HG02840 (cell line): ENCODE measurements around the gene LRRC7.
"Not testable (repeated sequence)": the region's sequence is repeated elsewhere in the genome, so short reads cannot be mapped to it uniquely, and the experiment has no call there.

Experiments used
- ATAC-seq: cut with Tn5 transposase; IDR thresholded peaks from one replicate; pipeline ENCODE4 v1.9.1; 2021; ENCODE audit warnings: mild to moderate bottlenecking, moderate library complexity, moderate number of reproducible peaks; ENCODE audit not compliant: unreplicated experiment, low FRiP score

Gene LRRC7

DNA sequence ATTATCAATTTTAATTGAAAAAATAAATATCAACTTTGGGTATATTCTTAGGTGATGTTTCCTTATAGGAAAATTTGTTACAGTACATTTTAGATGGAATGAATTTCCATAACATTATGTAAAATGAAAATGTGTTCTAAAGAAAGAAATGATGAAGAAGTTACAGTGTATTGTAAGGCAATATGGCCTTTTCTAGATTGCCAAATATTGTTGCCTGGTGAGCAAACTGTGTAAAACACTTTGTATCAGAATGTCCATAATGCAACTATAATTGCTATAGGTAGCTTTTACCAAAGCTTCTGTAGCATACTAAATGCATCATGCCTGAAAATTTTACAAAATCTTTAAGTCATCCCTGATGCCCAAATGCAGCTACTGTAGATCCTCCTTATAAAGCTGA, 285.0 kb downstream of the LRRC7 start:
- ATAC-seq, result no peak

GRCh38 chr1:69858534-69858933, 290.8 kb downstream of the LRRC7 start:
- ATAC-seq, result no peak

DNA sequence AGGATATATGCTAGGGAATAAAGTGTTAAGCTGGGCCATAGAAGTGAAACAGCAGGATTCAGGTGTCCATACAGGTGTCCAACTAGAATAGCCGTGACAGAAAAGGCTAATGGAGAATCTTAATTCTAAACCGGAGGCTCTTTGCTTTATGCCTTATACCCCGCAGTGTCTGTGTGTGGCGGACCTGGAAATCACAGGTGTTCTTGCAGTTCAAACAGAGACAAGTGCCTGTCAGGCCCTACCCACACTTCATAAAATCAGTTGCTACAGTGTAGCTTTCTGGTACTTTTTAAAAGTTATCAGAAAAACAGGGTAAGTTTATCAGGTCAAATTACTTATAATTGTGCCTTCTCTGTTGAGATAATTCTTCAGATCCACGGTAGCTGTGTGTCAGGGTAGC, 293.9 kb downstream of the LRRC7 start:
- no peak for ATAC-seq

DNA sequence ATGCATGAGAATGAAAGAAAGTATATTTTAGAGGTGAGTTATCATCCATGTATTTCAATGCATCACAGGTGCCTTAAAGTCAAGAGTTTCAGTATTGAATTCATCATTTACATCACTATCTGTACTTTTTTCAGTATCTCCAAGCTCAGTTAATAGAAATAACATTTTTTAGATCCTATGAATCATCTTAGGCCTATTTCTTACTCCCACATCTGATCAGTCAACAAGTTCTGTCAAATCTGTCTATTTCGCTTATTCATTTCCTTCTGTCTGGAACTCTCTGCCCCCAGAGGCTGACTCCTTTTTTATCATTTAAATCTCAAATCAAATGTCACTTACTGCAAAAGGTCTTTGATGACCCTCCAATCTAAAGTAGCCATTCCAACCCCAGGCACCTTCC, 295.2 kb downstream of the LRRC7 start:
- ATAC-seq, result no peak

- ATAC-seq, result no peak
Measured at GRCh38 chr1:69863704-69864103, 296.0 kb downstream of the LRRC7 start.

DNA sequence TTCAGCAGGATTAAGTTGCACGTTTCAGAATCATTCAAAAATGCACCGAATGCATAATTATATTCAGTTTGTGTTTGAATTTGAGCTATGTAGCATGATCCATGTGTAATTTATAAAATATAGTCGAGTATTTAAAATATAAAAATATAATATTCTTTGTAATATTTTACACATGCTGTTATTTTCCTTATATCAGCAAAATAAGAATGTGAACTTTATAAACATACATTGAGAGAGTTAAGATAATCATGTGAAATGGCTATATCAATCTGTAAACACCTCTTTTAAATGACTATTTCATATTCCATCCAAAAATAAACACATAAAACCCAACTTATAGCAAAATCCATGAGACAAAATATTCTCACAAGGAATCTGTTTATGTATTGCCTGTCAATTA, 303.7 kb downstream of the LRRC7 start:
- no peak for ATAC-seq

GRCh38 chr1:69878338-69878737, 310.6 kb downstream of the LRRC7 start:
- no peak for ATAC-seq

DNA sequence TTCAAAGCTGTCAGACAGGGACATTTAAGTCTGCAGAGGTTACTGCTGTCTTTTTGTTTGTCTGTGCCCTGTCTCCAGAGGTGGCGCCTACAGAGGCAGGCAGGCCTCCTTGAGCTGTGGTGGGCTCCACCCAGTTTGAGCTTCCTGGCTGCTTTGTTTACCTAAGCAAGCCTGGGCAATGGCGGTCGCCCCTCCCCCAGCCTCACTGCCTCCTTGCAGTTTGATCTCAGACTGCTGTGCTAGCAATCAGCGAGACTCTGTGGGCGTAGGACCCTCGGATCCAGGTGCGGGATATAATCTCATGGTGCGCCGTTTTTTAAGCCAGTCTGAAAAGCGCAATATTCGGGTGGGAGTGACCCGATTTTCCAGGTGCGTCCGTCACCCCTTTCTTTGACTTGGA, 320.3 kb downstream of the LRRC7 start:
- ATAC-seq, result not testable (repeated sequence)

- no peak for ATAC-seq
Measured at GRCh38 chr1:69888657-69889056, 320.9 kb downstream of the LRRC7 start.

DNA sequence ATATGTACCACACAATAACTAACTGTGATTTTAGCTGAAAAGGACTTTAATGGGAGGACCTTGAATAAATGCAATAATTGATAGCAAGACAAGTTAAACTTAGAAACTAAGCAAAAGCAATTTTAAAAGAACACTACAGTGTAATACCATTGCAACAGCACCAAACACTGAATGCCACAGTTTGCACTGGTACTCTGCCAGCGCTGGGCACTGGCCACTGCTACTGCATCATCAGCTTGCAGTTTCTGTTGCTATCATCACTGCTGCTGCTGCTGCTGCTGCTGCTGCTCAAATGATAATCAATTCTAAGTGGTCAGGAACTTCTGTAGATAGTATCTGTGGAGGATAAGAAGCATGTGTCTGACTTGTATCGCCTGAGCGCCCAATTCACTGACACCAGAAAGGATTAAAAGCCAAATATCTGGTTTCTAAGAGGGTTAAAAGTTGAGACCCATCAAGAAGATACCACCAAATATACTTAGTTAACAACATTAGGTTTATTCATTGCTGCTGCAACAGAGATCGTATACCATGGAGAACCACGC, 330.8 kb downstream of the LRRC7 start:
- no peak for ATAC-seq

GRCh38 chr1:69911301-69911801, 343.6 kb downstream of the LRRC7 start:
- ATAC-seq, result no peak

DNA sequence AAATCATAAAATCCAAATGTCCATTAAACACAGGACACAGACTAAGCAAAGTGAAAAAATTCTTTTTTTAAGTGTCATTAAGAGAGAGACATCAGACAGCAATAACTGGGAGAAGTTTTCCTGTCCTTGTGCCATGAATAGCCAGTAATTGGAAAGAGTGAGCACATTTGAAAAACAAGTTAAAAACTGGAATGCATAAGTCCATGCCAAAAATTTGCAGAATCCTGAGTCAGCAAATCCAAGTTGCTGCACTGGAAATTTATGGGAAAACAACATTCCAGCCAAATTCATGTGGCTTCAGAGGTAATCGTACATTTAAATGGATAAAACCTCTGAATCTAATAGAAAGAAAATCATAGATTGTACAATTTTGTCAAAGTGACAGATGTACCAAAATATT, 346.3 kb downstream of the LRRC7 start:
- no peak for ATAC-seq

- ATAC-seq, result no peak
Measured at GRCh38 chr1:69914976-69915765, 347.4 kb downstream of the LRRC7 start.

GRCh38 chr1:69919129-69919921, 351.6 kb downstream of the LRRC7 start:
- ATAC-seq, result no peak

GRCh38 chr1:69919922-69920273, 352.2 kb downstream of the LRRC7 start:
- no peak for ATAC-seq

DNA sequence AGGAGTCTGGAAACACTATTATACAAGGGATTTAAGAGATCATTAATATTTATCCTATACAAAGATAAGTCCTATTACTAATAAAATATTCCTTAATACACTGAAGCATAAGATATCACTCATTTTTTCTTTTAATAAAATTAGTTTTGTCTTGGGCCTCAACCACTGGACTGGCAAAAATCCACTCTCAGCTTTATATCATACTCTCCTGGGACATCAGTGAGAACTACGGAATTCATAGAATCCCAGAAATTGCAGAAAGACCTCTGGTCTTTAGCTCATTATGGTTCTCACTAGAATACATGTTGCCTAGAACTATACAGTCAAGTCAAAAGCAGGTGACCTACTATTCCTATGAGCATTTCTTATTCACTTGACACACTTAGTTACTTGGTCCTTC, 352.7 kb downstream of the LRRC7 start:
- no peak for ATAC-seq

DNA sequence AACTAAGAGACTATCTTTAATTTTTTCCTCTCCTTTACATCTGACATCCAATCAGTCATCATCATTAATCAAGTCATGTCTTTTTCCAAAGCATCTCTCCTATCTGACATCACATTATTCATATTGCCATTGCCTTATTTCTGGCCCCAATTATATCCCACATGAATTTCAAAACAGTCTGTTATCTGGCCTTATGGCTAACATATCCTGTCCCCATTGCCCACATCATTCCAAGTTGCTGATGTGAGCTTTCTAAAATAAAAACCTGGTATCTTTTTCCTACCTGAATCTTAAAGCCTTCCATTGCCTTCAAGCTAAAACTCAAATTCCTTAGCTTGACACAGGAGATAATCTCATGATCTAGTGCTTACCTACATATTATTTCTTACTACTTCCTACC, 353.8 kb downstream of the LRRC7 start:
- no peak for ATAC-seq

DNA sequence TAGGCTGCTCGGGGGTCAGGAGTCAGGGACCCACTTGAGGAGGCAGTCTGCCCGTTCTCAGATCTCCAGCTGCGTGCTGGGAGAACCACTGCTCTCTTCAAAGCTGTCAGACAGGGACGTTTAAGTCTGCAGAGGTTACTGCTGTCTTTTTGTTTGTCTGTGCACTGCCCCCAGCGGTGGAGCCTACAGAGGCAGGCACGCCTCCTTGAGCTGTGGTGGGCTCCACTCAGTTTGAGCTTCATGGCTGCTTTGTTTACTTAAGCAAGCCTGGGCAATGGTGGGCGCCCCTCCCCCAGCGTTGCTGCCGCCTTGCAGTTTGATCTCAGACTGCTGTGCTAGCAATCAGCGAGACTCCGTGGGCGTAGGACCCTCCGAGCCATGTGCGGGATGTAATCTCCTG, 360.5 kb downstream of the LRRC7 start:
- not testable (repeated sequence) for ATAC-seq

DNA sequence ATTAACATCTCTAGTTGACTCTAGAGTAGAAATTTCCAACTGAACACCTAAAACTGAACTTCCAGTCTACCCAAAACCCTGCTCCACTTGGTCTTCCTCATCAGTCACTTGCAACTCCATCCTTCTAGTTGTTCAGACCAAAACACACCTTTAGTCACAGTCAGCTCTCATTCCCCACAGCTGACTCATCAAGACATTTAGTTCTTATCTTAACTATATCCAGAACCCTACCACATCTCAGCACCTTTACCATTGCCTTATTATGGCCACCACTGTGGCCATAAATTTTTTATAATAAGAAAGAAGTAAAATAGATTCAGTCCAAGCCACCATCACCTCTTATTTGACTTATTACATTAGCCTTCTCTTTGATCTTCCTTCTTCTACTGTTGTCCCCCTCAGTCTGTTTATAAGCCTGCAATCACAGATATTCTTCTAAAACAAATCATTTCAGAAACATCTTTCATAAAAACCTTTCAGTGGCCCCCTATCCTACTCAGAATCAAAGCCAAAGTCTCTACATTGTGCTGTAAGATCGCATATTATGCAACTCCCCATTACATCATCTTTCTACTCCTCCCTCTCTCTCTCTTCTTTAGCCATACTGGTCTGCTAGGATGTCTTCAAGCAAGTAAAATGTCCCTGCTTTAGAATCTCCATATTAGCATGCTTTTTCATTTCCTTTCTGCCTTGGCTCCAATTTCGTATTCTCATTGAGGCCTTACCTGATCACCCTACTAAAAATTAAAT, 361.8 kb downstream of the LRRC7 start:
- ATAC-seq, result no peak

DNA sequence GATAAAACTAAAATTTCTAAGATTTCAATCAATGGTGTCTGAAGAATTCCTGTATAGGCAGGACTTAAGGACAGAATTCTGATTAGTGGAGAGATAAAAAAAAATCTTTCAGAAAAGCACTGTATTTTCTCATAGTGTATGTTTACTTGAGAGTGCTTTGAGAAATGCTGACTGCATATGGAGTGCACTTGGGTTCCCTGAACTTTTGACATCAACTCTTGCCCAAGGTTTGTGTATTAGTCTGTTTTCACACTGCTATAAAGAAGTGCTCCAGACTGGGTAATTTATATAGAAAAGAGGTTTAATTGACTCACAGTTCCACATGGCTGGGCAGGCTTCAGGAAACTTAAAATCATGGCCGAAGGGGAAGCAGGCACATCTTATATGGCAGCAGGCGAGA, 362.7 kb downstream of the LRRC7 start:
- ATAC-seq, result no peak

GRCh38 chr1:69932760-69933159, 365.0 kb downstream of the LRRC7 start:
- no peak for ATAC-seq
